ENCODE results near the gene NECAP2. TPM values are rescaled to one million over a fixed set of nuclear protein-coding genes. Genes with fewer than 3 reads are reported as not detected.

NECAP2 gene
- total RNA-seq, 1 donor = 76.0 TPM

- Histone ChIP-seq H3K79me2 (ENCODE audit: insufficient read depth, low read length) (no peaks in the 10 kb centered on the region), H2AFZ (ENCODE audit: low read length) (no peak overlapping the region), H3K4me1 (ENCODE audit: insufficient read depth, low read length) (no peaks in the 10 kb centered on the region), H3K4me3 (ENCODE audit: insufficient read depth, low read length) (no peak overlapping the region), H3K36me3 (ENCODE audit: insufficient read depth, low read length) (no peaks in the 10 kb centered on the region), H3K4me2 (ENCODE audit: insufficient read depth, low read length) (no peak overlapping the region), H3K27ac (ENCODE audit: low read depth, low read length) (no peak overlapping the region), H3K27me3 (ENCODE audit: insufficient read depth, low read length) (no peaks in the 10 kb centered on the region), H4K20me1 (ENCODE audit: insufficient read depth, low read length) (no peaks in the 10 kb centered on the region), H3K9me3 (ENCODE audit: low read depth, low read length) (no peaks in the 10 kb centered on the region)
- no peak for DNase-seq (ENCODE audit: insufficient read length, low spot score, missing footprints)
- no peak for TF ChIP-seq CTCF (IDR thresholded peaks at IDR 0.05; ENCODE audit: extremely low read depth, low read depth, low read length)
These were observed 30.9 kb upstream of the NECAP2 start for GRCh38 chr1:16409536-16410152.

GRCh38 chr1:16410803-16411202, 29.7 kb upstream of the NECAP2 start:
- Histone ChIP-seq H3K4me3 (ENCODE audit: insufficient read depth, low read length) (no peak overlapping the region), H4K20me1 (ENCODE audit: insufficient read depth, low read length) (no peaks in the 10 kb centered on the region), H3K27ac (ENCODE audit: low read depth, low read length) (no peak overlapping the region), H3K27me3 (ENCODE audit: insufficient read depth, low read length) (no peaks in the 10 kb centered on the region), H3K4me1 (ENCODE audit: insufficient read depth, low read length) (no peaks in the 10 kb centered on the region), H3K4me2 (ENCODE audit: insufficient read depth, low read length) (no peak overlapping the region), H2AFZ (ENCODE audit: low read length) (no peak overlapping the region), H3K79me2 (ENCODE audit: insufficient read depth, low read length) (no peaks in the 10 kb centered on the region), H3K36me3 (ENCODE audit: insufficient read depth, low read length) (no peaks in the 10 kb centered on the region), H3K9me3 (ENCODE audit: low read depth, low read length) (no peaks in the 10 kb centered on the region)
- TF ChIP-seq CTCF (IDR thresholded peaks at IDR 0.05; ENCODE audit: extremely low read depth, low read depth, low read length) = no peak
- no peak for DNase-seq (ENCODE audit: insufficient read length, low spot score, missing footprints)

GRCh38 chr1:16413191-16413590, 27.3 kb upstream of the NECAP2 start:
- H4K20me1 ChIP-seq (ENCODE audit: insufficient read depth, low read length) = no peaks in the 10 kb centered on the region
- no peak overlapping the region for H3K4me2 ChIP-seq (ENCODE audit: insufficient read depth, low read length)
- H3K27ac ChIP-seq (ENCODE audit: low read depth, low read length) = no peak overlapping the region
- DNase-seq (ENCODE audit: insufficient read length, low spot score, missing footprints) = no peak
- TF ChIP-seq CTCF (IDR thresholded peaks at IDR 0.05; ENCODE audit: extremely low read depth, low read depth, low read length) = no peak
- no peaks in the 10 kb centered on the region for H3K4me1 ChIP-seq (ENCODE audit: insufficient read depth, low read length)
- H3K79me2 ChIP-seq (ENCODE audit: insufficient read depth, low read length) = no peaks in the 10 kb centered on the region
- no peak overlapping the region for H3K4me3 ChIP-seq (ENCODE audit: insufficient read depth, low read length)
- no peaks in the 10 kb centered on the region for H3K27me3 ChIP-seq (ENCODE audit: insufficient read depth, low read length)
- H3K9me3 ChIP-seq (ENCODE audit: low read depth, low read length) = no peaks in the 10 kb centered on the region
- H3K36me3 ChIP-seq (ENCODE audit: insufficient read depth, low read length) = no peaks in the 10 kb centered on the region
- H2AFZ ChIP-seq (ENCODE audit: low read length) = no peak overlapping the region

GRCh38 chr1:16418823-16419425, 21.6 kb upstream of the NECAP2 start:
- Histone ChIP-seq H3K4me3 (ENCODE audit: insufficient read depth, low read length) (no peak overlapping the region), H4K20me1 (ENCODE audit: insufficient read depth, low read length) (no peaks in the 10 kb centered on the region), H3K4me2 (ENCODE audit: insufficient read depth, low read length) (no peak overlapping the region), H3K9me3 (ENCODE audit: low read depth, low read length) (no peaks in the 10 kb centered on the region), H3K79me2 (ENCODE audit: insufficient read depth, low read length) (no peaks in the 10 kb centered on the region), H2AFZ (ENCODE audit: low read length) (no peak overlapping the region), H3K27me3 (ENCODE audit: insufficient read depth, low read length) (peaks cover 25% of the 10 kb centered on the region), H3K36me3 (ENCODE audit: insufficient read depth, low read length) (no peaks in the 10 kb centered on the region), H3K4me1 (ENCODE audit: insufficient read depth, low read length) (no peaks in the 10 kb centered on the region), H3K27ac (ENCODE audit: low read depth, low read length) (no peak overlapping the region)
- TF ChIP-seq CTCF (IDR thresholded peaks at IDR 0.05; ENCODE audit: extremely low read depth, low read depth, low read length) = no peak
- no peak for DNase-seq (ENCODE audit: insufficient read length, low spot score, missing footprints)

Data from osteoblast (primary cell).